ENCODE measurements around the gene CHST11. TPM values are rescaled to one million over a fixed set of nuclear protein-coding genes. Genes with fewer than 3 reads are reported as not detected.

The CHST11 gene
- total RNA-seq, 2 donors from 2014 or later = 4.6 to 14.5 TPM

DNA sequence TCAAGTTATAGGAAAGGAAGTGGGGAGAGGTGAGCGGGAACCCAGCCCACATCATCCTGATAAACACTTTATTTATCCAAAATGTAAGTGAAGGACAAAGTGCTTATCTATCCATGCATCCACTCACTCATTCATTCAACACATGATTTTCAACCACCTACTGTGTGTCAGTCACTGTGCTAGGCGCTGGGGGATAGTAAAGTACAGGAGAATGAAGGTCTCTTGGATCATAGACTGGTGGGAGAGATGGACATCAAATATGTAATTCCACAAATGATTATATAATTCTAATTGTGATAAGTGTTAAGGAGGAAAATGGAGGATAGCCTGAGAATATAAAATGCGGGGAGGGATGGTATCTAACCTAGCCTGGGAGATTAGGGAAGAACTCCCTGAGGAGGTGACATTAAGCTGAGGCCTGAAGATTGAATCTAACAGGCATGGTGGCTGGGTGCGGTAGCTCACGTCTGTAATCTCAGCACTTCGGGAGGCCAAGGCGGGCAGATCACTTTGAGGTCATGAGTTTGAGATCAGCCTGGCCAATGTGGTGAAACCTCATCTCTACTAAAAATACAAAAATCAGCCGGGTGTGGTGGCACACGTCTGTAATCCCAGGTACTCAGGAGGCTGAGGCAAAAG is 41.3 kb upstream of the CHST11 start:
- intact Hi-C loops (cut with DNase I) = no loop called here
- H3K27ac ChIP-seq = no peak overlapping the region
- 86 to 91% methylated on average over 9 of the region's 9 CpGs for WGBS, 2 donors
- DNase-seq = no peak
- no peak for TF ChIP-seq POLR2A (IDR thresholded peaks at IDR 0.05)
- TF ChIP-seq, protein P1, sequence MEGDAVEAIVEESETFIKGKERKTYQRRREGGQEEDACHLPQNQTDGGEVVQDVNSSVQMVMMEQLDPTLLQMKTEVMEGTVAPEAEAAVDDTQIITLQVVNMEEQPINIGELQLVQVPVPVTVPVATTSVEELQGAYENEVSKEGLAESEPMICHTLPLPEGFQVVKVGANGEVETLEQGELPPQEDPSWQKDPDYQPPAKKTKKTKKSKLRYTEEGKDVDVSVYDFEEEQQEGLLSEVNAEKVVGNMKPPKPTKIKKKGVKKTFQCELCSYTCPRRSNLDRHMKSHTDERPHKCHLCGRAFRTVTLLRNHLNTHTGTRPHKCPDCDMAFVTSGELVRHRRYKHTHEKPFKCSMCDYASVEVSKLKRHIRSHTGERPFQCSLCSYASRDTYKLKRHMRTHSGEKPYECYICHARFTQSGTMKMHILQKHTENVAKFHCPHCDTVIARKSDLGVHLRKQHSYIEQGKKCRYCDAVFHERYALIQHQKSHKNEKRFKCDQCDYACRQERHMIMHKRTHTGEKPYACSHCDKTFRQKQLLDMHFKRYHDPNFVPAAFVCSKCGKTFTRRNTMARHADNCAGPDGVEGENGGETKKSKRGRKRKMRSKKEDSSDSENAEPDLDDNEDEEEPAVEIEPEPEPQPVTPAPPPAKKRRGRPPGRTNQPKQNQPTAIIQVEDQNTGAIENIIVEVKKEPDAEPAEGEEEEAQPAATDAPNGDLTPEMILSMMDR (IDR thresholded peaks at IDR 0.05) = no peak
- no peak overlapping the region for H3K4me3 ChIP-seq
- no peaks in the 10 kb centered on the region for H3K36me3 ChIP-seq (replicated peaks in 1 of 2; ENCODE audit: insufficient read depth in 1 of 2, low read depth in 2 of 2)
- ATAC-seq = no peak
- no peaks in the 10 kb centered on the region for H3K9me3 ChIP-seq
- no peaks in the 10 kb centered on the region for H3K27me3 ChIP-seq
- peaks cover 13% of the 10 kb centered on the region for H3K4me1 ChIP-seq

DNA sequence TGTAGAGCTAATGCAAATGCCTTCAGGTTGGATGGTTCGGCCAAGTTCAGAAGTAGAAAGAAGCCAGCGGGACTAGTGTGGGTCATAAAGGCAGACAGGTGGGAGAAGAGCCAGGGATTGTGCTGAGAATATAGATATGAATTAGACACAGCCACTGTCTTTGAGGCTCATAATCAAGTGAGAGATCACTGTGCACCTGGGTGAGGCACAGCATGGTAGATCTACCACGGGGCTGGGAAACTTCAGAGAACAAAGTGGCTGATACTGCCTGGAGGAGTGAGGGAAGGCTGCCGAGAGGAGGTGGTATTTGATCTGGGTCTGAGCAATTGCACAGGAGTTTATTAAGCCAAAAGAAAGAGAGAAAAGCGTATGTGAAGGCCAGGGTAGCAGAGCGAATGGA is 40.6 kb upstream of the CHST11 start:
- Histone ChIP-seq H3K9me3 (no peaks in the 10 kb centered on the region), H3K36me3 (replicated peaks in 1 of 2; ENCODE audit: insufficient read depth in 1 of 2, low read depth in 2 of 2) (no peaks in the 10 kb centered on the region), H3K27ac (no peak overlapping the region), H3K4me1 (peaks cover 11% of the 10 kb centered on the region), H3K4me3 (no peak overlapping the region), H3K27me3 (no peaks in the 10 kb centered on the region)
- WGBS, 2 donors = 72 to 84% methylated on average over 6 of the region's 6 CpGs
- ATAC-seq (no peak), DNase-seq (no peak)
- intact Hi-C loops (cut with DNase I) = no loop called here
- TF ChIP-seq POLR2A (IDR thresholded peaks at IDR 0.05) = no peak

DNA sequence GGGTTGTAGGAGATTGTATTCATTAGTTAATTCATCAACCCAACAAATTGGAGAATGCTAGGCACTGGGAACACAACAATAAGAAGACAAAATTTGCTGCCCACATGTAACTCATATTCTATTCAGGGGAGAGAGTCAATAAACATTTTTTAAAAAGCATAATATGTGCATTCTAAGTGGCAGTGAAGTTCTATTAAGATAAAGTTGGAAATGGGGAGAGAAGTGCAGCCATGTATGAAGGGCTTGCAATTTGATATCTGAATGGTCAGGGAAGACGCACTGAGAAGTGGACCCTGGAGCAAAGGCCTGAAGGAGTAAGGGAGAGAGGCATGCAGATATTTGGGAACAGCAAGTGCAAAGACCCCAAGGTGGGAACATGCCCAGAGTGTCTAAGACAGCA is 40.2 kb upstream of the CHST11 start:
- H3K27me3 ChIP-seq = no peaks in the 10 kb centered on the region

DNA sequence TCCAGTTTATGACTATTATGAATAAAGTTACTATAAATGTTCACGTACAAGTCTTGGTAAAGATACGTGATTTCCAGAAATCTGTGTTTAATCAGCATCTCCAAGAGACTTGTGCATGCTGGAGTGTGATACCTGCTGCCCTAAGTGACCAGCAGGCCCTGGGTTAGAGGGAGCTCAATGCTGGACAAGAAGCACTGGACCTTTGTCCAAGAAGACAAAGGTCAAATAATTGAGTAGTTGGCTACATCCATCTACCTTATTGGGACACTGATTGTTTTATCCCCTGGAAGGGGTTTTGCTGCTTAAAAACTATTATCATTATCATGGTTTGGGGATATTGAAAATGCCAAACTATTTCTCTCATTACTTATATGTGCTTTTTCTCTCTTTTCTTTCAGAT is 37.0 kb upstream of the CHST11 start:
- TF ChIP-seq, protein P1 (IDR thresholded peaks at IDR 0.05) = no peak
- no peak for TF ChIP-seq POLR2A (IDR thresholded peaks at IDR 0.05)
- WGBS, 2 donors = 91 to 97% methylated on average over 2 of the region's 2 CpGs

More for the DNA sequence above, 40.2 kb upstream of the CHST11 start:
- Histone ChIP-seq H3K4me1 (peaks cover 11% of the 10 kb centered on the region), H3K9me3 (no peaks in the 10 kb centered on the region), H3K27ac (no peak overlapping the region), H3K4me3 (no peak overlapping the region), H3K36me3 (replicated peaks in 1 of 2; ENCODE audit: insufficient read depth in 1 of 2, low read depth in 2 of 2) (no peaks in the 10 kb centered on the region)
- ATAC-seq = no peak
- DNase-seq = no peak
- WGBS, 2 donors = 0 to 24% methylated on average over 1 of the region's 1 CpG
- intact Hi-C loops (cut with DNase I) = no loop called here
- TF ChIP-seq, protein P1 (IDR thresholded peaks at IDR 0.05) = no peak
- no peak for TF ChIP-seq POLR2A (IDR thresholded peaks at IDR 0.05)

DNA sequence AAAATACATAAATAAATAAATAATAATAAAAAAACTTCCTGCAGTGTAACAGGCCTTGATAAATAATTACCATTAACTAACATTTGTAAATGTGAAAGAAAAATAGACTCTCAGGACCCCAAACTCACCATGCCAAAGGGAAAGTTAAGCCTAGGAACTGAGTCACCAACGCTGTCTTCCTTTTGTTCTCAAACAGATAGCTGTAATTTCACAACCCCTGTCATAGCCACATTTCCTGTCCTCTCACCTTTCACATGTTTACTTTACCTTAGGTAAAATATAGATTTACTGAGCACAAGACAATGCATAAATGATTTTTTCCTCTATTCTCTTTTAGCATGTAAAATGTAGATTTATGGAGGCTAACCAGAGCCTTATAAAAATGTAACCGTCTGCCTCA is 35.9 kb upstream of the CHST11 start:
- Histone ChIP-seq H3K4me1 (peaks cover 22% of the 10 kb centered on the region), H3K27me3 (no peaks in the 10 kb centered on the region), H3K36me3 (replicated peaks in 1 of 2; ENCODE audit: insufficient read depth in 1 of 2, low read depth in 2 of 2) (no peaks in the 10 kb centered on the region), H3K9me3 (no peaks in the 10 kb centered on the region), H3K27ac (no peak overlapping the region), H3K4me3 (no peak overlapping the region)
- ATAC-seq (no peak), DNase-seq (no peak)
- 72 to 80% methylated on average over 2 of the region's 2 CpGs for WGBS, 2 donors
- TF ChIP-seq POLR2A (IDR thresholded peaks at IDR 0.05) = no peak
- TF ChIP-seq, protein P1 (IDR thresholded peaks at IDR 0.05) = no peak
- intact Hi-C loops (cut with DNase I) = no loop called here

More for the DNA sequence above, 37.0 kb upstream of the CHST11 start:
- Histone ChIP-seq H3K4me3 (no peak overlapping the region), H3K36me3 (replicated peaks in 1 of 2; ENCODE audit: insufficient read depth in 1 of 2, low read depth in 2 of 2) (no peaks in the 10 kb centered on the region), H3K27ac (no peak overlapping the region), H3K9me3 (no peaks in the 10 kb centered on the region), H3K4me1 (peaks cover 22% of the 10 kb centered on the region), H3K27me3 (no peaks in the 10 kb centered on the region)
- ATAC-seq (no peak), DNase-seq (no peak)
- intact Hi-C loops (cut with DNase I) = no loop called here
